Caco-2 (cell line): ENCODE measurements around the gene CPA3. TPM values are rescaled to one million over a fixed set of nuclear protein-coding genes. Genes with fewer than 3 reads are reported as not detected.

ENCODE experiments used
- BruUV-seq: library from RNA; stranded (reverse); fragments of 400-500 nt; replicated peaks from 2 replicates; lab custom pipeline; 2021; lab: Mats Ljungman, UMichigan
- CTCF ChIA-PET: fragments of 300-600 bp; sonication (Branson Sonifier 250); formaldehyde crosslinking; loops from one replicate; lab custom pipeline; 2022; ENCODE audit warnings: antibody characterized with exemption; lab: Charles Lee
- POLR2A ChIA-PET: fragments of 300-600 bp; sonication (Branson Sonifier 250); formaldehyde crosslinking; loops from one replicate; lab custom pipeline; 2022; ENCODE audit warnings: antibody characterized with exemption; lab: Charles Lee
- DNase-seq, 2 experiments: peaks; one replicate each; pipeline versions ENCODE4 v3.0.0 to v3.0.0-alpha.2; 2020 to 2022
- H3K27me3 ChIP-seq: replicated peaks from 2 replicates; pipeline ENCODE4 v1.6.0; 2011; ENCODE audit warnings: low read length; ENCODE audit not compliant: control insufficient read depth, insufficient read depth
- H3K36me3 ChIP-seq: 2 replicates; pipeline ENCODE4 v1.5.1; 2011; ENCODE audit warnings: low read length; ENCODE audit not compliant: control insufficient read depth, insufficient read depth
- H3K4me1 ChIP-seq: fragments of 250-450 bp; sonication (Bioruptor Pico); 2 replicates; pipeline ENCODE4 v1.5.1; 2020; ENCODE audit warnings: mild to moderate bottlenecking
- H3K4me3 ChIP-seq: 2 replicates; pipeline ENCODE4 v1.5.1; 2011; ENCODE audit warnings: low read depth, mild to moderate bottlenecking, control low read depth, low read length
- H3K9me3 ChIP-seq: fragments of 250-450 bp; sonication (Bioruptor Pico); 2 replicates; pipeline ENCODE4 v1.5.1; 2020; ENCODE audit warnings: mild to moderate bottlenecking, moderate library complexity
- H3K27ac Mint-ChIP-seq: one replicate; pipeline ENCODE4 v1.8.0; 2022; ENCODE audit warnings: mixed read lengths; ENCODE audit not compliant: unreplicated experiment
- H3K27me3 Mint-ChIP-seq: one replicate; pipeline ENCODE4 v1.8.0; 2022; ENCODE audit warnings: mixed read lengths; ENCODE audit not compliant: insufficient read depth, unreplicated experiment
- H3K36me3 Mint-ChIP-seq: one replicate; pipeline ENCODE4 v1.8.0; 2022; ENCODE audit warnings: mild to moderate bottlenecking, mixed read lengths; ENCODE audit not compliant: insufficient read depth, unreplicated experiment
- H3K4me1 Mint-ChIP-seq: one replicate; pipeline ENCODE4 v1.8.0; 2022; ENCODE audit warnings: low read depth, mixed read lengths; ENCODE audit not compliant: unreplicated experiment
- H3K4me3 Mint-ChIP-seq: one replicate; pipeline ENCODE4 v1.8.0; 2022; ENCODE audit warnings: mild to moderate bottlenecking, moderate library complexity, mixed read lengths; ENCODE audit not compliant: unreplicated experiment
- H3K9me3 Mint-ChIP-seq: one replicate; pipeline ENCODE4 v1.8.0; 2022; ENCODE audit warnings: mixed read lengths; ENCODE audit not compliant: unreplicated experiment
- intact Hi-C: fragments of 100-400 bp; cut with micrococcal nuclease; formaldehyde crosslinking; loops from one replicate; pipeline ENCODE4 v1.10.0; 2022; ENCODE audit not compliant: unreplicated experiment
- total RNA-seq: library from RNA; stranded (reverse); gene quantifications from 2 replicates; pipeline ENCODE4 v1.2.3, GENCODE V29; 2022
- TF ChIP-seq, protein P1 (sequence below), 2 experiments: fragments of 200-600 bp in 1 of 2; IDR thresholded peaks; 1 replicate in 1 of 2; 2 replicates in 1 of 2; pipeline versions ENCODE4 v1.5.1 to v1.8.0; 2011 to 2022; ENCODE audit warnings: antibody characterized with exemption in 1 of 2, control low read depth in 1 of 2, inconsistent platforms in 1 of 2, low read depth in 1 of 2, low read length in 1 of 2, mild to moderate bottlenecking in 1 of 2, moderate library complexity in 1 of 2; ENCODE audit not compliant: insufficient read depth in 1 of 2, severe bottlenecking in 1 of 2, unreplicated experiment in 1 of 2

CPA3 gene
- total RNA-seq, 1 experiment from 2014 or later: not detected

- Histone ChIP-seq H3K4me3 (no peak overlapping the region), H3K36me3 (no peaks in the 10 kb centered on the region), H3K4me1 (no peaks in the 10 kb centered on the region), H3K9me3 (no peaks in the 10 kb centered on the region), H3K27me3 (no peaks in the 10 kb centered on the region; the same call in 1 of the 2 replicates)
- Mint-ChIP-seq H3K9me3 (no peaks in the 10 kb centered on the region), H3K27me3 (peaks cover 14% of the 10 kb centered on the region), H3K4me3 (no peak overlapping the region), H3K4me1 (no peaks in the 10 kb centered on the region), H3K36me3 (no peaks in the 10 kb centered on the region), H3K27ac (no peak overlapping the region)
- POLR2A ChIA-PET: no interaction called here
- BruUV-seq: no TSS peak
- CTCF ChIA-PET: no interaction called here
- intact Hi-C loops: no loop called here
- TF ChIP-seq, protein P1, sequence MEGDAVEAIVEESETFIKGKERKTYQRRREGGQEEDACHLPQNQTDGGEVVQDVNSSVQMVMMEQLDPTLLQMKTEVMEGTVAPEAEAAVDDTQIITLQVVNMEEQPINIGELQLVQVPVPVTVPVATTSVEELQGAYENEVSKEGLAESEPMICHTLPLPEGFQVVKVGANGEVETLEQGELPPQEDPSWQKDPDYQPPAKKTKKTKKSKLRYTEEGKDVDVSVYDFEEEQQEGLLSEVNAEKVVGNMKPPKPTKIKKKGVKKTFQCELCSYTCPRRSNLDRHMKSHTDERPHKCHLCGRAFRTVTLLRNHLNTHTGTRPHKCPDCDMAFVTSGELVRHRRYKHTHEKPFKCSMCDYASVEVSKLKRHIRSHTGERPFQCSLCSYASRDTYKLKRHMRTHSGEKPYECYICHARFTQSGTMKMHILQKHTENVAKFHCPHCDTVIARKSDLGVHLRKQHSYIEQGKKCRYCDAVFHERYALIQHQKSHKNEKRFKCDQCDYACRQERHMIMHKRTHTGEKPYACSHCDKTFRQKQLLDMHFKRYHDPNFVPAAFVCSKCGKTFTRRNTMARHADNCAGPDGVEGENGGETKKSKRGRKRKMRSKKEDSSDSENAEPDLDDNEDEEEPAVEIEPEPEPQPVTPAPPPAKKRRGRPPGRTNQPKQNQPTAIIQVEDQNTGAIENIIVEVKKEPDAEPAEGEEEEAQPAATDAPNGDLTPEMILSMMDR (IDR thresholded peaks at IDR 0.05; ENCODE audit: insufficient read depth in 1 of 2, low read depth in 1 of 2, low read length in 1 of 2, severe bottlenecking in 1 of 2, unreplicated experiment in 1 of 2): no peak
- no peak for DNase-seq
Observed at GRCh38 chr3:148923592-148923991, 58.5 kb downstream of the CPA3 start.

GRCh38 chr3:148924562-148924961, 59.5 kb downstream of the CPA3 start:
- CTCF ChIA-PET: no interaction called here

GRCh38 chr3:148925845-148926244, 60.7 kb downstream of the CPA3 start:
- DNase-seq: no peak
- POLR2A ChIA-PET: no interaction called here
- Mint-ChIP-seq H3K9me3 (no peaks in the 10 kb centered on the region), H3K4me1 (no peaks in the 10 kb centered on the region), H3K27me3 (peaks cover 14% of the 10 kb centered on the region), H3K36me3 (no peaks in the 10 kb centered on the region), H3K27ac (no peak overlapping the region), H3K4me3 (no peak overlapping the region)
- Histone ChIP-seq H3K9me3 (no peaks in the 10 kb centered on the region), H3K27me3 (no peaks in the 10 kb centered on the region; the same call in 1 of the 2 replicates), H3K4me1 (no peaks in the 10 kb centered on the region), H3K36me3 (no peaks in the 10 kb centered on the region), H3K4me3 (no peak overlapping the region)
- CTCF ChIA-PET: no interaction called here
- no TSS peak for BruUV-seq
- intact Hi-C loops: no loop called here
- TF ChIP-seq, protein P1 (IDR thresholded peaks at IDR 0.05; ENCODE audit: insufficient read depth in 1 of 2, low read depth in 1 of 2, low read length in 1 of 2, severe bottlenecking in 1 of 2, unreplicated experiment in 1 of 2): no peak

More at GRCh38 chr3:148924562-148924961, 59.5 kb downstream of the CPA3 start:
- Histone ChIP-seq H3K36me3 (no peaks in the 10 kb centered on the region), H3K27me3 (no peaks in the 10 kb centered on the region; the same call in 1 of the 2 replicates), H3K4me3 (no peak overlapping the region), H3K9me3 (no peaks in the 10 kb centered on the region), H3K4me1 (no peaks in the 10 kb centered on the region)
- BruUV-seq: no TSS peak
- POLR2A ChIA-PET: no interaction called here
- DNase-seq: no peak
- no peak overlapping the region for H3K27ac Mint-ChIP-seq
- H3K27me3 Mint-ChIP-seq: peaks cover 14% of the 10 kb centered on the region
- no peaks in the 10 kb centered on the region for H3K4me1 Mint-ChIP-seq
- intact Hi-C loops: no loop called here
- no peak overlapping the region for H3K4me3 Mint-ChIP-seq
- H3K36me3 Mint-ChIP-seq: no peaks in the 10 kb centered on the region
- TF ChIP-seq, protein P1 (IDR thresholded peaks at IDR 0.05; ENCODE audit: insufficient read depth in 1 of 2, low read depth in 1 of 2, low read length in 1 of 2, severe bottlenecking in 1 of 2, unreplicated experiment in 1 of 2): no peak
- H3K9me3 Mint-ChIP-seq: no peaks in the 10 kb centered on the region
